ENCODE results near the gene PPP1R9B. TPM values are rescaled to one million over a fixed set of nuclear protein-coding genes. Genes with fewer than 3 reads are reported as not detected.

The PPP1R9B gene
- total RNA-seq, 1 donor from 2014 or later = 176 TPM

DNA sequence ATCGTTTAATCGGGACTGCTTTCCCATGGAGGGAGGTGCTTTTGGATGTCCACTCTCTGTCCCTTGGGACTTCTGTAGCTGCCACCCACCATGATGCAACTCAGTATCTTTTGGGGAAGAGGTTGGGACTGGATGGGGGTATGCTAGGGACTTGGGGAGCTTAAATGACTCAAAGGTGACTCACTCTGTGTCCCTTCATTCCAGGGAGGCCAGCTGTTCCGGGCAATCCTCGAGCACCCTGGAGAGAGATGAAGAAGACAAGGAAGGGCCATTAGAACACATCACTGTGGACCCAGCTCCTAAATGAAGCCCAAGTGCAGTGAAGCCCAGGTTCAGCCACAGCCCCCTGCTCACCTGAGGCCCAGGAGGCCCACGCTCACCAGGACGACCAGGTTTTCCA lies 46.3 kb upstream of the PPP1R9B start:
- peaks cover 72% of the 10 kb centered on the region for H3K4me1 Mint-ChIP-seq (ENCODE audit: unreplicated experiment)
- peaks cover 74% of the 10 kb centered on the region for H3K36me3 Mint-ChIP-seq (ENCODE audit: unreplicated experiment)
- peak overlapping the region; percentile 100 for H3K27ac Mint-ChIP-seq (ENCODE audit: unreplicated experiment)
- H3K27me3 Mint-ChIP-seq (ENCODE audit: unreplicated experiment) = no peaks in the 10 kb centered on the region
- DNase-seq (ENCODE audit: extremely low spot score, unreplicated experiment) = no peak
- H3K9me3 Mint-ChIP-seq (ENCODE audit: unreplicated experiment) = no peaks in the 10 kb centered on the region
- TF ChIP-seq, protein P1, sequence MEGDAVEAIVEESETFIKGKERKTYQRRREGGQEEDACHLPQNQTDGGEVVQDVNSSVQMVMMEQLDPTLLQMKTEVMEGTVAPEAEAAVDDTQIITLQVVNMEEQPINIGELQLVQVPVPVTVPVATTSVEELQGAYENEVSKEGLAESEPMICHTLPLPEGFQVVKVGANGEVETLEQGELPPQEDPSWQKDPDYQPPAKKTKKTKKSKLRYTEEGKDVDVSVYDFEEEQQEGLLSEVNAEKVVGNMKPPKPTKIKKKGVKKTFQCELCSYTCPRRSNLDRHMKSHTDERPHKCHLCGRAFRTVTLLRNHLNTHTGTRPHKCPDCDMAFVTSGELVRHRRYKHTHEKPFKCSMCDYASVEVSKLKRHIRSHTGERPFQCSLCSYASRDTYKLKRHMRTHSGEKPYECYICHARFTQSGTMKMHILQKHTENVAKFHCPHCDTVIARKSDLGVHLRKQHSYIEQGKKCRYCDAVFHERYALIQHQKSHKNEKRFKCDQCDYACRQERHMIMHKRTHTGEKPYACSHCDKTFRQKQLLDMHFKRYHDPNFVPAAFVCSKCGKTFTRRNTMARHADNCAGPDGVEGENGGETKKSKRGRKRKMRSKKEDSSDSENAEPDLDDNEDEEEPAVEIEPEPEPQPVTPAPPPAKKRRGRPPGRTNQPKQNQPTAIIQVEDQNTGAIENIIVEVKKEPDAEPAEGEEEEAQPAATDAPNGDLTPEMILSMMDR (IDR thresholded peaks at IDR 0.05) = no peak
- H3K4me3 Mint-ChIP-seq (ENCODE audit: unreplicated experiment) = peak overlapping the region; percentile 96

DNA sequence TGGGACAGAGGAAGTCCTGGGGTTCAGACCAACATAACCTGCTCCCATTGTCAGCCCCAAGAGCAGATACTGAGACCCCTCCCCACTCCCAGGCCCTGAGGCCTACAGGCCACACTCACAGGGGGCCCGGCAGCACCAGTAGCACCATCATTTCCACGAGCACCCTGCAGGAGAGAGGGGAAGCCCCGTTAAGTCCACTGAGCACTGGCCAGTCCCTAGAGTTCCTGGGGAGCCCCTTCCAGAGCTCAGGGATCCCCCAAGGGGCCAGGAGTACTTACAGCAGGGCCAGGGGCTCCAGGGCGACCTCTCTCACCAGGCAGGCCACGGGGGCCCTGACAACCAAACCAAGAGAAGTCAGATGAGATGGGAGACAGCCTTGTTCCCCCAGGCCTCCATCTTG lies 45.6 kb upstream of the PPP1R9B start:
- no peaks in the 10 kb centered on the region for H3K27me3 Mint-ChIP-seq (ENCODE audit: unreplicated experiment)
- peaks cover 74% of the 10 kb centered on the region for H3K36me3 Mint-ChIP-seq (ENCODE audit: unreplicated experiment)
- H3K9me3 Mint-ChIP-seq (ENCODE audit: unreplicated experiment) = no peaks in the 10 kb centered on the region
- H3K27ac Mint-ChIP-seq (ENCODE audit: unreplicated experiment) = peak overlapping the region; percentile 100
- H3K4me1 Mint-ChIP-seq (ENCODE audit: unreplicated experiment) = peaks cover 76% of the 10 kb centered on the region
- TF ChIP-seq, protein P1 (IDR thresholded peaks at IDR 0.05) = no peak
- peak overlapping the region; percentile 96 for H3K4me3 Mint-ChIP-seq (ENCODE audit: unreplicated experiment)
- no peak for DNase-seq (ENCODE audit: extremely low spot score, unreplicated experiment)

DNA sequence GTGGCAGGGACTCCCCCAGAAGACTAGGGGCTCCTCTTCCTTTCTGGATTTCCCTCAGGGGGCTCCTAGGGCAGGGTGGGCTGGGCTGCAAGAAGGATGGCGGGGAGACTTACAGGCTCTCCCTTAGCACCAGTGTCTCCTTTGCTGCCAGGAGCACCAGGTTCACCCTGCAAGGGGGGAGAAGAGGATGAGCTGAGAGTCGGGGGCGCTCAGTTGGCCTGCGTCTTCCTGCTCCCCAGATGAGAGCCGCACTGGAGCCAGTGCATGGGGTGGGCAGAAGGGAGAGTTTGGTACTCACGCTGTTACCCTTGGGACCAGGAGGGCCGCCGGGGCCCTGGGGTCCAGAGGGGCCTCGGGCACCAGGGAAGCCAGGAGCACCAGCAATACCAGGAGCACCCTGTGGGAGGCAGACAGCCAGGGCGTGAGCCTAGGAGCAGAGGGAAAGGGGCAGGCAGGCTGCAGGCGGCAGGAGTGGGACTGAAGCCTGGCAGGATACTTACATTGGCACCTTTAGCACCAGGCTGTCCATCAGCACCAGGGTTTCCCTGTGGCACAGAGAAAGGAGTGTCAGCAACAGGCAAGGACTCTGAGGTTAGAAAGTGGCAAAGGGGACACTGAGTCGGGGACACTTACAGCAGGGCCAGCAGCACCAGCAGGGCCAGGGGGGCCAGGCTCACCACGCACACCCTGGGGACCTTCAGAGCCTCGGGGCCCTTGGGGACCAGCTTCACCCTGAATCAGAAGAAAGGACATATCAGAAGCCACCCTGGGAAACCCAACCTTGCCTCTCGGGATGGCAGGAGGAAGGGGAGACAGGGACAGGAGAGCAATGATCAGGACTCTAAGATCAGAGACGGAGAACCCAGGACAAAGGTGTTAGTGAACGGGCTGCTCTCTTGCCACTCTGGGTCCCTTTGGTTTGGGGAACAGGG lies 44.7 kb upstream of the PPP1R9B start:
- H3K36me3 Mint-ChIP-seq (ENCODE audit: unreplicated experiment) = peaks cover 76% of the 10 kb centered on the region
- no peak for DNase-seq (ENCODE audit: extremely low spot score, unreplicated experiment)
- H3K27me3 Mint-ChIP-seq (ENCODE audit: unreplicated experiment) = no peaks in the 10 kb centered on the region
- no peaks in the 10 kb centered on the region for H3K9me3 Mint-ChIP-seq (ENCODE audit: unreplicated experiment)
- TF ChIP-seq, protein P1 (IDR thresholded peaks at IDR 0.05) = peak; percentile 51
- peak overlapping the region; percentile 96 for H3K4me3 Mint-ChIP-seq (ENCODE audit: unreplicated experiment)
- peaks cover 85% of the 10 kb centered on the region for H3K4me1 Mint-ChIP-seq (ENCODE audit: unreplicated experiment)
- H3K27ac Mint-ChIP-seq (ENCODE audit: unreplicated experiment) = peak overlapping the region; percentile 100

DNA sequence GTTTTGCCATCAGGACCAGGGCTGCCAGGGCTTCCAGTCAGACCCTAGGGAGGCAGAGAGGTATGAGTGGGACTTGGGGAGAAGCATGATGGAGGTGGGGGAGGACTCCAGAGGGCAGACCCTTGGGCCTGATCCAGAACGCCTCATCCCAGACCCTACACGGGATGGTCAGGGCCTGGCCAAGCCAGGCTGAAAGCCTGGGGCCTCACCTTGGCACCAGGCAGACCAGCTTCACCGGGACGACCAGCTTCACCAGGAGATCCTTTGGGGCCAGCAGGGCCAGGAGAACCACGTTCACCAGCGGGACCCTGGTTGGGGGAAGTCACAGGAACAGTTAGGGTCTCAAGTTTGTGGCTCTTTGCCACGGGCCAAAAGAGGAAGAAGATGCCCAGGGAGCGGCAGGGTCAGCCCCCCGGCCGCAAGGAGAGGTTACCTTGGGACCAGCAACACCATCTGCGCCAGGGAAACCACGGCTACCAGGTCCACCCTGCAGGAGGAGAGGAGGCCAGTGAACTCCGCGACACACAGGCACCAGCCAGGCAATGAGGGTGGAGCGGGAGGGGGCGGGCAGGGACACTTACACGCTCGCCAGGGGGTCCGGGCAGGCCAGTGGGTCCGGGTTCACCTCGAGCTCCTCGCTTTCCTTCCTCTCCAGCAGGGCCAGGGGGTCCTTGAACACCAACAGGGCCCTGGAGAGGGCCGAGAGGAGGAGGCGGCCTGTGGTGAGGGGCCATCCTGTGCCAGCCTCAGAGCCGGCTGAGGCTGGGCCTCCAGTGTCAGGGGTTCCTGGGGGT lies 43.9 kb upstream of the PPP1R9B start:
- TF ChIP-seq, protein P1 (IDR thresholded peaks at IDR 0.05) = no peak
- Mint-ChIP-seq H3K36me3 (ENCODE audit: unreplicated experiment) (peaks cover 74% of the 10 kb centered on the region), H3K27ac (ENCODE audit: unreplicated experiment) (peak overlapping the region; percentile 100), H3K27me3 (ENCODE audit: unreplicated experiment) (no peaks in the 10 kb centered on the region), H3K4me1 (ENCODE audit: unreplicated experiment) (peaks cover 93% of the 10 kb centered on the region), H3K9me3 (ENCODE audit: unreplicated experiment) (no peaks in the 10 kb centered on the region), H3K4me3 (ENCODE audit: unreplicated experiment) (peak overlapping the region; percentile 96)
- no peak for DNase-seq (ENCODE audit: extremely low spot score, unreplicated experiment)

Measured in osteocyte (in vitro differentiated cells).